Measurements from ENCODE around the gene NF1.

DNA sequence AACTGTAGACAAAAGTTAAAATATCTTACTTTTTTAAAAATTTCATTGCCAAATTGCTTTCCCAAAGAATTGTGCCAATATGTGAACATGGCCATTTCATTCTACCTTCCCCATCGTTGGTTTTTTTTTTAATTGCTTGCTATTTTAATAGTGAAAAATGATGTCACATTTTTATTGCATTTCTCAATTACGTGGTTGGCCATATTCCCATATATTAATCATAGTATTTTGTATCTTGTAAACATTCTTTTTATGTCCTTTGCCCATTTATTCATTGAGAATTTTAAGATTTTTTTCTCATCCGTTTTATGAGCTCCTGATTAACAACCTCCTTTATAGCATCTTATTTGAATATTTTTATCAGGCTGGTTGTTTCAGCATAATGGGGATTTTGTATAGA lies 195.0 kb downstream of the NF1 start:
- TF ChIP-seq EZH2 (IDR thresholded peaks at IDR 0.05) (no peak), POLR2AphosphoS5 (IDR thresholded peaks at IDR 0.05; ENCODE audit: borderline replicate concordance, low read depth, low read length) (no peak), FOXP2 (optimal IDR thresholded peaks at IDR 0.05; ENCODE audit: control extremely low read depth, extremely low read length, insufficient read depth) (no peak)

Data from SK-N-MC (cell line).